ENCODE data around the gene GPER1. TPM values are rescaled to one million over a fixed set of nuclear protein-coding genes. Genes with fewer than 3 reads are reported as not detected.
A peak's percentile ranks its signal among the peaks of the same experiment; 100 is the strongest.

Gene GPER1
- total RNA-seq, 2 donors from 2014 or later: 4.6 to 6.9 TPM

DNA sequence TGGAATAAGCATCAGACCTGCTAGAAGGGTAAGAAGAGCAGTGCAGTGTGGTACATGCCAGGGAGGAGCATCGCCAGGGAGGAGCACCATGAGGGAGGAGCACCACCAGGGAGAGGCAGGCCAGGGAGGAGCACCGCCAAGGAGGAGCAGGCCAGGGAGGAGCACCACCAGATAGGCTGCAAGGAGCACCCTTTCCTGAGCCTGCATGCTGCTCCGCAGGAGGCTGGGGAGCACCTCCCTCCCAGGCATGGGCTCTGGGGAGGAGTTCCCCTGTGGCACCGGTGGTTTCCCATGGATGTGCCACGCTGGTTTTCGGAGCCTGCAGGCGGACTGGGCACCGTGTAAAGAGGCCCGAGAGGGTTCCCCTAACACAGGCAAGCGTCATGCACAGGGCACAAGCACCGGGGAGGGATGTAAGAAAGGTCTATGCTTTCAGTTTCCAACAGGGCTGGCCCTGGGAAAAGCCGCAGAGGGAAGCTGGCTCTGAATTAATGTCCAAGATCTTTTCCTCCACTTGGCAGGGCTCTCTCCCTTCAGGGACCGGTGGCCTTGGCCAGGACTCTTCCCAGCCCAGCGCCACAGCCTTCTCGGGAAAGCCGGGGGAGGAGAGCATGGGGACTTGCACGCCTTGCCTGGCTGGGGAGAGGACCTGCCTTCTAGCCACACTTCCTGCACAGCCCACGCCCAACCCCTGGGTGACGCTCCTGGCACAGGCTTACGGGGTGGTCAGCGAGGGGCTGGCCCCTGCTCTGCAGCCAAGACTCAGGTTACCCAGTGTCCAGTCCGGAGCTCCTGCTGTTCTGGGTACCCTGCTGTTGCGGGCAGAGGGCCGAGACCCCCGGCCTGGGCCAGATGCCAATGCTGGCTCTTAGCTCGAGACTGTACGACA, 11.5 kb upstream of the GPER1 start:
- Histone ChIP-seq H3K4me3 (peak overlapping the region in 1 of 2 donors; percentile 32), H3K36me3 (no peaks in the 10 kb centered on the region), H3K27me3 (no peaks in the 10 kb centered on the region), H3K27ac (peak overlapping the region in 1 of 2 donors; percentile 0), H3K9me3 (no peaks in the 10 kb centered on the region), H3K4me1 (peaks cover 0 to 9% of the 10 kb centered on the region in 2 donors)
- peak; percentile 62 for DNase-seq (ENCODE audit: low spot score)
- TF ChIP-seq, protein P1, sequence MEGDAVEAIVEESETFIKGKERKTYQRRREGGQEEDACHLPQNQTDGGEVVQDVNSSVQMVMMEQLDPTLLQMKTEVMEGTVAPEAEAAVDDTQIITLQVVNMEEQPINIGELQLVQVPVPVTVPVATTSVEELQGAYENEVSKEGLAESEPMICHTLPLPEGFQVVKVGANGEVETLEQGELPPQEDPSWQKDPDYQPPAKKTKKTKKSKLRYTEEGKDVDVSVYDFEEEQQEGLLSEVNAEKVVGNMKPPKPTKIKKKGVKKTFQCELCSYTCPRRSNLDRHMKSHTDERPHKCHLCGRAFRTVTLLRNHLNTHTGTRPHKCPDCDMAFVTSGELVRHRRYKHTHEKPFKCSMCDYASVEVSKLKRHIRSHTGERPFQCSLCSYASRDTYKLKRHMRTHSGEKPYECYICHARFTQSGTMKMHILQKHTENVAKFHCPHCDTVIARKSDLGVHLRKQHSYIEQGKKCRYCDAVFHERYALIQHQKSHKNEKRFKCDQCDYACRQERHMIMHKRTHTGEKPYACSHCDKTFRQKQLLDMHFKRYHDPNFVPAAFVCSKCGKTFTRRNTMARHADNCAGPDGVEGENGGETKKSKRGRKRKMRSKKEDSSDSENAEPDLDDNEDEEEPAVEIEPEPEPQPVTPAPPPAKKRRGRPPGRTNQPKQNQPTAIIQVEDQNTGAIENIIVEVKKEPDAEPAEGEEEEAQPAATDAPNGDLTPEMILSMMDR (IDR thresholded peaks at IDR 0.05): no peak

- H3K27me3 ChIP-seq: no peaks in the 10 kb centered on the region
Measured at GRCh38 chr7:1078519-1078918, 9.4 kb upstream of the GPER1 start.

DNA sequence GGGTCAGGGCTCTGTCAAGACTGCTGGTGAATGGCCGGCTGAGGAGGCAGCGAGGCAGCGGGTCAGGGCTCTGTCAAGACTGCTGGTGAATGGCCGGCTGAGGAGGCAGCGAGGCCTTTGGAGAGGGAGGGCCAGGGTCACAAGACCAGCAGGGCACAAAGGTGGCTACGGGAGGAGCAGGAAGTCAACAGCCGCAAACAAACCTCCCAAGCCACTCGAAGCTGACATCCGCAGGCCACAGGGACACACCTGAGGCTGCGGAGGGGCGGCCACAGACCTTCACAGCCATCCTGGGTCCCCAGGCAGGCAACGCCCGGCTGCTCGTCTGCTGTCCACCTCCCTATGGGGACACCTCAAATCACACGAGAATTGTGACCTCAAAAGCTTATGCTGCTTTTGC, 8.9 kb upstream of the GPER1 start:
- Histone ChIP-seq H3K9me3 (no peaks in the 10 kb centered on the region), H3K4me3 (no peak overlapping the region), H3K4me1 (peaks cover 0 to 24% of the 10 kb centered on the region in 2 donors), H3K36me3 (no peaks in the 10 kb centered on the region), H3K27me3 (no peaks in the 10 kb centered on the region), H3K27ac (no peak overlapping the region)
- TF ChIP-seq, protein P1 (IDR thresholded peaks at IDR 0.05): no peak
- DNase-seq (ENCODE audit: low spot score): no peak

More at GRCh38 chr7:1078519-1078918, 9.4 kb upstream of the GPER1 start:
- H3K4me3 ChIP-seq: no peak overlapping the region
- no peaks in the 10 kb centered on the region for H3K36me3 ChIP-seq
- no peaks in the 10 kb centered on the region for H3K9me3 ChIP-seq
- H3K27ac ChIP-seq: no peak overlapping the region
- no peak for DNase-seq (ENCODE audit: low spot score)
- H3K4me1 ChIP-seq: peaks cover 0 to 24% of the 10 kb centered on the region in 2 donors
- TF ChIP-seq, protein P1 (IDR thresholded peaks at IDR 0.05): no peak

- DNase-seq (ENCODE audit: low spot score): no peak
- Histone ChIP-seq H3K4me3 (no peak overlapping the region), H3K36me3 (no peaks in the 10 kb centered on the region), H3K4me1 (peaks cover 0 to 24% of the 10 kb centered on the region in 2 donors), H3K9me3 (no peaks in the 10 kb centered on the region), H3K27ac (no peak overlapping the region), H3K27me3 (no peaks in the 10 kb centered on the region)
- TF ChIP-seq, protein P1 (IDR thresholded peaks at IDR 0.05): no peak
Measured at GRCh38 chr7:1079546-1079945, 8.4 kb upstream of the GPER1 start.

DNA sequence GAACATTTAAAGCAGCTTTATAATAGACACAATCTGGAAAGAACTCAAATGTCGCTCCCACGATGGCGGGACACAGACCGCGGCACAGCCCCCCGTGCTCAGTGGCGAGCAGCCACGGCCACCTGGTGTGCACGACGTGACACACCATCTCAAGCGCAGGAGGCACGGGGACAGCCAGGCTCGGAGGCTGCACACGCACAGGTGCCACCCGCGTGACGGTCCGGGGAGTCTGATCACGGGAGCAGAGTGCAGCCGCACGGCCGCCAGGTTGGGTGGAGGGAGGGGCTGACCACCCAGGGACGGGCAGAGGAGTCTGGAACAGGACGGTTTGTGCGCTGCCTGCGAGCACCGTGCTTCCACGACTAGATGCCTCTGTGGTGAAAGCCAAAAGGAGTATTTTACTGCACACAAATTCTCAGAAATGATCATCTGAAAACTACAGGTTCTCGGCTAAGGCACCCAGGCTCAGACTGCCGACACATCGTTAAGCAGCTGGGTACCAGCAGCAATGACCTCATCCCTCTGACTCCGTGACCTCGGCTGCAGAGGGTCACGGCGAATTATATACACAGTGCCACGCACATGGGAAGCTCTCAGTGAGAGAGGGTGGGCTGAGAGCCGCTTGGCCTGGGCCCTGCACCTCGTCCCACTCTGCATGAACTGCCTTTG, 7.5 kb upstream of the GPER1 start:
- Histone ChIP-seq H3K27ac (no peak overlapping the region), H3K4me1 (peaks cover 0 to 24% of the 10 kb centered on the region in 2 donors), H3K9me3 (no peaks in the 10 kb centered on the region)

More for the DNA sequence above, 7.5 kb upstream of the GPER1 start:
- TF ChIP-seq, protein P1 (IDR thresholded peaks at IDR 0.05): no peak
- Histone ChIP-seq H3K27me3 (no peaks in the 10 kb centered on the region), H3K36me3 (no peaks in the 10 kb centered on the region), H3K4me3 (no peak overlapping the region)
- no peak for DNase-seq (ENCODE audit: low spot score)
